Uterus (tissue), 2 donors: ENCODE data around the gene CDH13.

Source experiments
- POLR2A ChIP-seq, 2 donors: fragments of 450-650 bp; IDR thresholded peaks; one replicate each; pipeline ENCODE4 v1.6.1; 2016; ENCODE audit warnings: antibody characterized with exemption in 2 of 2, mild to moderate bottlenecking in 1 of 2, moderate library complexity in 1 of 2
- TF ChIP-seq, protein P1 (sequence below), 4 experiments: fragments of 200-600 bp in 2 of 4; fragments of 450-650 bp in 2 of 4; sonication (generic) in 2 of 4; IDR thresholded peaks; one replicate each; pipeline ENCODE4 v1.5.1; 2016 to 2019; ENCODE audit warnings: antibody characterized with exemption in 4 of 4, mild to moderate bottlenecking in 2 of 4, moderate library complexity in 1 of 4

DNA sequence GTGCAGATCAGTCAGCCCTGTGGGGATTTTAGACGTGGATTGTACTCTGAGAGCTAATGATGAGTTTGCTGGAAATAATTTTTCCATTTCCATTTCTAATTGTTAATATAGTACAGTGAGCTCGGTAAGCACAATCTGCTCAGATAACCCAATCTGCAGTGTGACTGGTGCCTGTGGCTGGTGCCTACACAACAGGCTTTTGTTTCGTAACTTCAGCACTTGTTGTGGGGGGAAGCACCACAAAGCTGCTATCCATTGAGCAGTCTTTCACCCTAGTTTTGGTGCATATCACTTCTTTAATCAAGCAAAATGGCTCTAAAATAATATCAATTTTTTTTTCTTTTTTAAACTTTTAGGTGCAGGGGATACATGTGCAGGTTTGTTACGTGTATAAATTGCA lies 646.1 kb downstream of the CDH13 start:
- TF ChIP-seq, protein P1, sequence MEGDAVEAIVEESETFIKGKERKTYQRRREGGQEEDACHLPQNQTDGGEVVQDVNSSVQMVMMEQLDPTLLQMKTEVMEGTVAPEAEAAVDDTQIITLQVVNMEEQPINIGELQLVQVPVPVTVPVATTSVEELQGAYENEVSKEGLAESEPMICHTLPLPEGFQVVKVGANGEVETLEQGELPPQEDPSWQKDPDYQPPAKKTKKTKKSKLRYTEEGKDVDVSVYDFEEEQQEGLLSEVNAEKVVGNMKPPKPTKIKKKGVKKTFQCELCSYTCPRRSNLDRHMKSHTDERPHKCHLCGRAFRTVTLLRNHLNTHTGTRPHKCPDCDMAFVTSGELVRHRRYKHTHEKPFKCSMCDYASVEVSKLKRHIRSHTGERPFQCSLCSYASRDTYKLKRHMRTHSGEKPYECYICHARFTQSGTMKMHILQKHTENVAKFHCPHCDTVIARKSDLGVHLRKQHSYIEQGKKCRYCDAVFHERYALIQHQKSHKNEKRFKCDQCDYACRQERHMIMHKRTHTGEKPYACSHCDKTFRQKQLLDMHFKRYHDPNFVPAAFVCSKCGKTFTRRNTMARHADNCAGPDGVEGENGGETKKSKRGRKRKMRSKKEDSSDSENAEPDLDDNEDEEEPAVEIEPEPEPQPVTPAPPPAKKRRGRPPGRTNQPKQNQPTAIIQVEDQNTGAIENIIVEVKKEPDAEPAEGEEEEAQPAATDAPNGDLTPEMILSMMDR (IDR thresholded peaks at IDR 0.05), result no peak
- no peak for TF ChIP-seq POLR2A (IDR thresholded peaks at IDR 0.05)
